Progenitor cell of endocrine pancreas (in vitro differentiated cells): ENCODE results near the gene TFIP11. TPM values are rescaled to one million over a fixed set of nuclear protein-coding genes. Genes with fewer than 3 reads are reported as not detected.
A peak's percentile ranks its signal among the peaks of the same experiment; 100 is the strongest.

ENCODE experiments used
- DNase-seq: peaks from one replicate; pipeline ENCODE4 v3.0.0; 2021; ENCODE audit warnings: low spot score; ENCODE audit not compliant: unreplicated experiment
- H3K27ac Mint-ChIP-seq: 2 replicates; pipeline ENCODE4 v1.8.0; 2021; ENCODE audit warnings: mild to moderate bottlenecking, moderate library complexity, mixed read lengths
- H3K27me3 Mint-ChIP-seq: 2 replicates; pipeline ENCODE4 v1.8.0; 2021; ENCODE audit warnings: mixed read lengths
- H3K36me3 Mint-ChIP-seq: 2 replicates; pipeline ENCODE4 v1.8.0; 2022; ENCODE audit warnings: mixed read lengths; ENCODE audit not compliant: insufficient read depth
- H3K4me1 Mint-ChIP-seq: 2 replicates; pipeline ENCODE4 v1.8.0; 2021; ENCODE audit warnings: low read depth, mixed read lengths
- H3K4me3 Mint-ChIP-seq: 2 replicates; pipeline ENCODE4 v1.8.0; 2021; ENCODE audit warnings: low read depth, mild to moderate bottlenecking, moderate library complexity, mixed read lengths
- H3K9me3 Mint-ChIP-seq: 2 replicates; pipeline ENCODE4 v1.8.0; 2021; ENCODE audit warnings: low read depth, mixed read lengths
- CTCF ChIP-seq: fragments of 200-600 bp; sonication (generic); IDR thresholded peaks from one replicate; pipeline ENCODE4 v1.5.0; 2021; ENCODE audit warnings: antibody characterized with exemption, mild to moderate bottlenecking; ENCODE audit not compliant: unreplicated experiment
- total RNA-seq: library from RNA; stranded (reverse); gene quantifications from 2 replicates; pipeline ENCODE4 v1.2.1, GENCODE V29; 2021

Gene TFIP11
- total RNA-seq, 1 donor from 2014 or later = 36.4 TPM

- Mint-ChIP-seq H3K27me3 (no peaks in the 10 kb centered on the region), H3K4me3 (no peak overlapping the region), H3K27ac (peak overlapping the region; percentile 76), H3K4me1 (no peaks in the 10 kb centered on the region), H3K36me3 (no peaks in the 10 kb centered on the region), H3K9me3 (no peaks in the 10 kb centered on the region)
- no peak for TF ChIP-seq CTCF
- no peak for DNase-seq
Measured at GRCh38 chr22:26550498-26551033, 38.3 kb upstream of the TFIP11 start.

GRCh38 chr22:26549902-26550497 lies 37.7 kb upstream of the TFIP11 start:
- Mint-ChIP-seq H3K36me3 (no peaks in the 10 kb centered on the region), H3K9me3 (no peaks in the 10 kb centered on the region), H3K4me1 (no peaks in the 10 kb centered on the region), H3K27me3 (no peaks in the 10 kb centered on the region), H3K27ac (no peak overlapping the region), H3K4me3 (no peak overlapping the region)
- no peak for TF ChIP-seq CTCF
- DNase-seq = no peak

GRCh38 chr22:26548984-26549383 lies 36.7 kb upstream of the TFIP11 start:
- TF ChIP-seq CTCF = no peak
- H3K9me3 Mint-ChIP-seq = no peaks in the 10 kb centered on the region
- no peaks in the 10 kb centered on the region for H3K36me3 Mint-ChIP-seq
- H3K4me3 Mint-ChIP-seq = no peak overlapping the region
- DNase-seq = no peak
- H3K27me3 Mint-ChIP-seq = no peaks in the 10 kb centered on the region
- H3K4me1 Mint-ChIP-seq = no peaks in the 10 kb centered on the region
- no peak overlapping the region for H3K27ac Mint-ChIP-seq

GRCh38 chr22:26548303-26548702 lies 36.0 kb upstream of the TFIP11 start:
- Mint-ChIP-seq H3K4me1 (no peaks in the 10 kb centered on the region), H3K27ac (no peak overlapping the region), H3K27me3 (no peaks in the 10 kb centered on the region), H3K9me3 (no peaks in the 10 kb centered on the region), H3K4me3 (no peak overlapping the region), H3K36me3 (no peaks in the 10 kb centered on the region)
- no peak for DNase-seq
- no peak for TF ChIP-seq CTCF

- H3K9me3 Mint-ChIP-seq = no peaks in the 10 kb centered on the region
- DNase-seq = no peak
- no peaks in the 10 kb centered on the region for H3K4me1 Mint-ChIP-seq
- no peaks in the 10 kb centered on the region for H3K36me3 Mint-ChIP-seq
- TF ChIP-seq CTCF = no peak
- H3K27ac Mint-ChIP-seq = no peak overlapping the region
- H3K27me3 Mint-ChIP-seq = no peaks in the 10 kb centered on the region
- H3K4me3 Mint-ChIP-seq = no peak overlapping the region
Measured at GRCh38 chr22:26547837-26548236, 35.6 kb upstream of the TFIP11 start.
